NCI-H2107 treated with DMSO at 0.1 percent for 48 hours (cell line): ENCODE measurements around the gene MEGF9.

Source experiments
- DNase-seq: peaks from one replicate; lab custom pipeline; 2025; ENCODE audit not compliant: unreplicated experiment; lab: John Stamatoyannopoulos, UW

Gene MEGF9

GRCh38 chr9:120626512-120626911 lies 87.8 kb downstream of the MEGF9 start:
- DNase-seq = no peak

DNA sequence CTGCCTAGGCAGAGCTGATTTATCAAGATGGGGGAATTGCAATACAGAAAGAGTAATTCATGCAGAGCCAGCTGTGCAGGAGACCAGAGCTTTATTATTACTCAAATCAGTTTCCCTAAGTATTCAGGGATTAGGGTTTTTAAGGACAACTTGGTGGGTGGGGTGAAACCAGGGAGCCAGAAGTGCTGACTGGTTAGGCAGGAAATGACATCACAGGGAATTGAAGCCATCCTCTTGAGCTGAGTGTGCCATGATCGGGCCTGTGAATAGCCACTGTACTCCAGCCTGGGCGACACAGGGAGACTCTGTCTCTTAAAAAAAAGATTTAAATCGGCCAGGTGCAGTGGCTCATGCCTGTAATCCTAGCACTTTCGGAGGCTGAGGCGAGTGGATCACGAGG lies 89.0 kb downstream of the MEGF9 start:
- DNase-seq = no peak

- no peak for DNase-seq
These were observed 91.5 kb downstream of the MEGF9 start for GRCh38 chr9:120622790-120623189.

DNA sequence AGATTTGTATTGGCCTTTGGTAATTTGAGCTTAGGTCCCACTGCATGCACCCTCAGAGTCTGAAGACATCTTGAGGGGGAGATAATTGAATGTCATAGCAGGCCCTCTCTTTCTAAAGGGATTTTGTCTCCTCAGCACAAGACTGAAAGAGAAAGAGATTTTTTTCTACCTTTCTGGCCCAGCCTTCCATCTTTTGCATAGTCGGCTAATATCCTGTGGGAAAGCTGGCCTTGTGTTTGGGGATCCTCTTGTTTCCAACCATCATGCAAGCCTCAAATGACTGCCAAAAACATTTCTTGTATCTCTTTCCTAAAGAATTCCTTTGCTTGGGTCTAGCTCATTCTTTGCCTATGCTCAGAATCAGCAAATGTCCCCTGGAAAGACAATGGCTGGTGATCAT lies 92.3 kb downstream of the MEGF9 start:
- DNase-seq = no peak

GRCh38 chr9:120619751-120620655 lies 94.3 kb downstream of the MEGF9 start:
- DNase-seq = peak; percentile 55

- DNase-seq = no peak
These were observed 97.0 kb downstream of the MEGF9 start for GRCh38 chr9:120616966-120617935.

GRCh38 chr9:120612218-120612617 lies 102.1 kb downstream of the MEGF9 start:
- no peak for DNase-seq

DNA sequence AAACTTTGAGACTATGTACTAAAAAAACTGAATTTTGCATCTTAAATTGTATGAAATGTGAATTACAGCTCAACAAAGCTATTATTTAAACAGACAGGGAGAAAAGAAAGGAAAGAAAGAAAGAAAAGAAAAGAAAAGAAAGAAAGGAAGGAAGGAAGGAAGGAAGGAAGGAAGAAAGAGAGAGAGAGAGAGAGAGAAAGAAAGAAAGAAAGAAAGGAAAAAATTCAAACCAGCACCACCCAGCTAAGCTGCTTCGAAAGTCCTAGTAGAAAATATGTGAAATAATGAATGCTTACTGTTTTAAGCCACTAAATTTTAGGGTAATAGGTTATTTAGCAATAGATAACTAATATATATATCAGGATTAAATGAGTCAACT lies 102.6 kb downstream of the MEGF9 start:
- DNase-seq = no peak

GRCh38 chr9:120610975-120611689 lies 103.1 kb downstream of the MEGF9 start:
- peak; percentile 9 for DNase-seq

DNA sequence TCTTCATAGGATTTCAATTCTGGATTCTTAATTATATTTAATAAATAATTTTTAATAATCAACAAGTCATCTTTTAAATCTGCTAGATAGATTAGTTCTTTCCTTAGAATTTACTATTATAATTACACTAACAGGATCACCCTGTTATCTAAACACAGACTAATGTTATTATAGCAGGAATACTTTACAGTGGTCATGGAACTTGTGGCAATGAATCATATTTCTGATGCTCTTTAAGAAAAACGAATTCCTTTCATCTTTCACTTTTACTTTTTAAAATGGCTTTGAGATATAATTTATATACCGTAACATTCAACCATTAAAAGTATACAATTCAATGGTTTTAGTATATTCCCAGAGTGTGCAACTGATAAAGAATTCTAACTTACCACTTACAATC lies 104.6 kb downstream of the MEGF9 start:
- no peak for DNase-seq

- DNase-seq = no peak
These were observed 105.8 kb downstream of the MEGF9 start for GRCh38 chr9:120608421-120608820.

- no peak for DNase-seq
These were observed 110.7 kb downstream of the MEGF9 start for GRCh38 chr9:120603591-120603990.

DNA sequence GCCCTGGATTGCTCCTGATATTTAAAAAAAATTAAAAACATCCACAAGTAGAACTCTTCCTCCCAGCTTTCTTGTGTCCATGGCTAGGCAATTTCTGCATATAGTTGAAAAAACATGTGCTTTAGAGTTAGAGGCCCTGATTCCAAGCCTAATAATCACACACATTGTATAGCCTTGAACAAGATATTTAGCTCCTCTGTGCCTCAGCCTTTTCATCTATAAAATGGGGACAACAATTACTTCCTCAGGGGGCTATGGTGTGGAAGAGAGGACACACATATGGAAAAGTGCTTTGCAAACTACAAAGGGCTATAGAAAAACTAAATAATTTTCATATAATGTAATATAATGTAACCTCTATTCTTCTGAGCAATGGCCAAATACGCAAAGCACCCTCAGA lies 111.3 kb downstream of the MEGF9 start:
- DNase-seq = no peak

GRCh38 chr9:120593955-120594277 lies 120.4 kb downstream of the MEGF9 start:
- DNase-seq = no peak

DNA sequence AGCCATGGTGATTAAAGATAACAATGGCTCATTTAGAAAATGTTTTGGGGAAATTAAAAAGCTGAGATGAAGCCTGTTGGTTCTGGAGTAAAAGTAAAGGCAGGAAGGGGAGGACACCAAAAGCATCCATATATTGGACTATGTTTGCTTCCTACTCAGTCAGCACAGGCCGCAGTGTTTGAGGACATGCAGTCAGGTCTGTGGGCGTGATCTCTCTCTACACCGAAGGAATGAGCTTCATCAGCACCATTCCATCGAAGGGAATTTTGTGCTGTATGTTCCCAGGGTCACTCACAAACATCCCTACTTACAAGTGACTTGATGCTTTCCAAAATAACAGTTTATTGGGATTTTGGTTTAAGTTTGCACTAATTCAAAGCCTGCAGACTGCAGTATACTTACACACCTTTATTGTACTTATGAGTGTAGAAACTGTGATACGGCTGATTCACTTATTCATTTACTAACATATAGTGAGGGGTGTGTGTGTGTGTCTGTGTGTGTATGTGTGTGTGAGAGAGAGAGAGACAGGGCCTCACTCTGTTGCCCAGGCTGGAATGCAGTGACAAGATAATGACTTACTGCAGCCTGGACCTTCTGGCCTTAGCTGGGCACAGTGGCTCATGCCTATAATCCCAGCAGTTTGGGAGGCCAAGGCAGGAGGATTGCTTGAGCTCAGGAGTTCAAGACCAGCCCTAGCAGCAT lies 120.9 kb downstream of the MEGF9 start:
- no peak for DNase-seq

GRCh38 chr9:120592210-120592609 lies 122.1 kb downstream of the MEGF9 start:
- DNase-seq = no peak

GRCh38 chr9:120587328-120587727 lies 126.9 kb downstream of the MEGF9 start:
- peak; percentile 15 for DNase-seq

GRCh38 chr9:120583958-120584369 lies 130.3 kb downstream of the MEGF9 start:
- peak; percentile 93 for DNase-seq

DNA sequence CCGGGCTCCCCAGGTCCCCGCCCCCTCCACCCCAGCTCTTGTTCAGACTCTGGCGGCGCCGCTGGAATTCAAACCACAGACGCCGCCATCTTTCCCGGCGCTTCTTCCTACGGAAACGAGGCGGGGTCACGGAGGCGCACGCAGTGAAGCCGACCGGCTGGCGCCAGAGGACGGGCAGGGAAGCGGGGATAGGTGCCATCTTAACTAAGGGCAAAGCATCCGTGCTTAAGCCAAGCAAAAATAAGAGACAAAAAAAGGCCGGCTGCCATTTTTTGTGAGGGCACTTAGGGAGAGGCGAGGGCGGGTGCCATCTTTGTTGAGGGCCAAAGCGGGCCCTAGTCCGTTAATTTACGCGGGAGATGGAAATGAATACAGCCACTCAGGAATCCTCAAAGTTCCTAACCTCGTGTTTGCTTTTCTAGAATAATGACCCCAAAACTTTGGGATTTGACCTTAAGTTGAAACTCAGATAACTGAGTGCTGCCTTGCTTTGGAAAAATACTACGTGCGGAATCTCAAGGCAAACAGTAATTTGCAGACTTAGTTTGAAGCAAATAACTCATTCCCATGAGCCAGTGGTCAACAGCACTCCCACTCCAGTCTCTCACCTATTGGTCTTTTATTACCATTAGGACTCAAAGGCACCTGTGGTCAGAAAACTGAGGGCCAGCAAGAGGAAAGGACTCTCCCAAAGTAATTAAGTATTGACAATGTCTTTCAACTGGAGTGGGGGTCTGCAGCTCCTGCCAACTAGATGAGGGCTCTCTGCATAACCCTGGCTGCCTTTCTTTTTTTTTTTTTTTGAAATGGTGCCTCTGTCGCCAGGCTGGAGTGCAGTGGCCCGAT lies 134.0 kb downstream of the MEGF9 start, which contains the start of gene CDK5RAP2:
CDK5RAP2 (minus strand) TSS at position 117 of the 846 bp plus-strand sequence. CDS start 189 bp downstream, outside the sequence.
- peak; percentile 77 for DNase-seq
